RWPE1 (cell line): ENCODE measurements around the gene C1orf21.

Experiments used
- CTCF ChIA-PET: fragments of 350-600 bp; sonication (Branson Sonifier 250); formaldehyde crosslinking; extraction: SDS; loops from one replicate; lab custom pipeline; 2021; lab: Yijun Ruan, JAX
- POLR2A ChIA-PET: fragments of 400-600 bp; formaldehyde crosslinking; extraction: SDS; loops from one replicate; lab custom pipeline; 2020; ENCODE audit warnings: antibody characterized with exemption; ENCODE audit not compliant: low non-redundant PET; lab: Yijun Ruan, JAX
- DNase-seq: peaks from one replicate; pipeline ENCODE4 v3.0.0; 2012; ENCODE audit warnings: low spot score
- H3K27ac ChIP-seq: fragments of 450-650 bp; 2 replicates; pipeline ENCODE4 v1.5.1; 2017
- CTCF ChIP-seq: fragments of 450-650 bp; conservative IDR thresholded peaks from 2 replicates; pipeline ENCODE4 v1.5.1; 2017; ENCODE audit warnings: low read depth, mild to moderate bottlenecking

Gene C1orf21

DNA sequence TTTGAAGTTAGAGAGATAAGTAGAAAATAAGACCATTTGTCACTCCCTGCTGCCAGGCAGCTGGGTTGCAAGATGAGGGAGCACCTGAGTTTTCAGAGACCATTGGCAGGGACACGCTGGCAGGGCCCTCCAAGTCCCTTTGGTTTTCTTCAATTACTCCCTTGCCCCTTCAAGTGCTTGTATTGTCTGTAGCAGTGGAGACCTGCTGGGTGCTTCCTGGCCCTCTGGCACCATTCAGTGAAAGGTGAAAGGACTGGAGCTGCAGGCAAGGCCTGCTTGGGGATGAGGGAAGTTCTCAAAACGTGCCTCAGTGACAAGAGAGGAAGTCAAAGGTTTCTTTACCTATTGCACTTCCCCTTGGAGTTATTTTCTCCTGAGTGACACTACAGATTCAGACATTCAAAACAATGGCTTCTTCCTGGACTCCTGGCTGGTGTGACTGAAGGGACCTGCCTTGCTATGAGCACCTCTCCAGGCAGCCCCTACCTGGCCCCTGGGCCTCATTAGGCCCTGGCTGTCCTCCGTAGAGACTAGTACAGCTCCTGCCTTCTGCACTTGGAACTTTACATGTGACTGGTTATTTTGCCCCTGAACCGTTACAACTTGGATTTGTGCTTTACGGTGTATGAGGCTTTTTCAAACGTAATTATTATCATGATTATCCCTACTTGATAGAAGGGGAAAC is 100.1 kb downstream of the C1orf21 start:
- ChIA-PET POLR2A (no interaction called here), CTCF (no interaction called here)
- no peak for DNase-seq
- no peak for TF ChIP-seq CTCF
- no peak overlapping the region for H3K27ac ChIP-seq

DNA sequence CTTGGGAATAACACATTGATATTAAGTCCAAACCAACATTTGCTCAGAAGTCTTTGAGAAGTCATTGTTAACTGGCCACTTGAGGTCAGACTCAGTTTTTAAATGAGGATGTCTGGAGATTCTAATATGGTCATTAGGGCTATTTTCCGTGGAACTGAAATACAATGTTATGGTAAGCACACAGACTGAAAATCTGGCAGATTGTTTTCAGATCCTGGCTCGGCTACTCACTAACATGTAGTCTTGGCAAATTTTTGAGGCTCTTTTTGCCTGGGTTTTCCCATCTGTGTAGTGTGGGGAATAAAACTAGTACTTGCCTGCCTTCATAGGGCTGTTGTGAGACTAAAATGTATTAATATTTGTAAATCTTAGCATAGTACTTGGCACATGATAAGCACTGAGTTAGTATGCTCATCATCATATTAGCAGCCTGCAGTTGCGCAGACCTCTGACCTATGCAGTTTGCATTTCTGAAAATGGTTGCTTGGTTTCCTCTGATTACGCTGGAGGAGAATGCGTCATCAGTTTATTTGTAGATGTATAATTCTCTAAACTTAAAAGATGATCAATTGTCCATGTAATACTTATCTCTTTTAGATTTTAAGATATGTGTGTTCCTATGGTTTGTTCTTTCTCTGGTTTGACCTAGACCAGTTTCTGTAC is 100.8 kb downstream of the C1orf21 start:
- H3K27ac ChIP-seq: no peak overlapping the region
- ChIA-PET POLR2A (no interaction called here), CTCF (no interaction called here)
- no peak for DNase-seq
- TF ChIP-seq CTCF: no peak

DNA sequence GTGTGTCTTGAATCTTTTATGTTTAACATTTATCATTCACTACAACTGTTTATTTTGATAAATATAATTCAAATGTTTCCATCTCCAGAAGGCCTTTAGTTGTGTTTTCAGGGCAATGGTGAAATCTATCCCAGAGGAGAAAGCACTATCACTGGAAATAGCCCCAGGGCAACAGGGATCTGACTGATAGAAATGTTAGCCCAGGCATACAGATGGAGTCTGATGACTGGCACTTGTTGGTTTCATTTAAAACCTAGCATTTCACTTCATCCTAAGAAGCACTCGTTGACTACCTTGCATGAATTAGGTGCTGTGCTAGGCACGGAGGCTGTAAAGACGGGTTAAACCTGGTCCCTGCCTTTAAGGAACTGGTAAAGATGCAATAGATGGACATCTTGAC is 103.1 kb downstream of the C1orf21 start:
- no peak for DNase-seq
- CTCF ChIA-PET: no interaction called here

DNA sequence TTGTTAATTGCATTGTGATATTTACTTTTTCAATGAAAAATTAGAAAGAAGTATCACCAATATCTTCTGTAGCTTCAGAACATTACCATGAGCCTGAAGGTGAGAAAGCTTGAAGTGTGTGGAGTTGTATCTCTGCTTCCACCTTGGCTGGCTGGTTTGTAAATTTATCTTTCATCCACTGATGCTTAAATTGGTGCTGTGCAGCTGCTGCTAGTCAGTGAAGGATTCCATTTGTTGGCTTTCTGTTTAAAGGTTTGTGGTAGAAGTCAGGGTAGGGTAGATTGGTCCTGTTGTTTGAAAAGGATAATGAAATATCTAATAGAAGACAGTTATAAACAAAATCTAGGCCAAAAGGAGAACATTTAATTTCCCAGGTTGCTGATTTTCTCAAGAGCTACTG is 105.7 kb downstream of the C1orf21 start:
- CTCF ChIA-PET: no interaction called here
- no peak for DNase-seq
- no peak for TF ChIP-seq CTCF
- H3K27ac ChIP-seq: no peak overlapping the region
- POLR2A ChIA-PET: no interaction called here

More for the DNA sequence above, 103.1 kb downstream of the C1orf21 start:
- no peak for TF ChIP-seq CTCF
- POLR2A ChIA-PET: no interaction called here
- H3K27ac ChIP-seq: no peak overlapping the region

DNA sequence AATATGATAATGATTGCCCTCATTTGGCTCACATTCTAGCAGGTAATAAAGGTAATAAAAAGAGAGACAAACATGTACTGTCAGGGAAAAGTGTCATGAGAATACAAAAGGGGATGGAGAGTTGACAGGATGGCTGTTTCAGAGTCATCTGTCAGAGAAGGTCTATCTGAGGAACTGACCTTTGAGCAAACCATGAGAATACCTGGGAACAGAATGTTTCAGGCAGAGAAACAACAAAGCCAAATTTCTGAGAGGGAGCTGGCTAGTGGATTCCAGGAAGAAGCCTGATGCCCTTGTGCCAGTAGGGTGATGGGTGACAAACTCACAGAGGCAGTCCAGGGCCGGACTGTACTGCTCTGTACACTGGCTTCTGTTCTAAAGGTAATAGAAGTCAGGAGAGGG is 107.2 kb downstream of the C1orf21 start:
- ChIA-PET CTCF (interaction anchor here (0.6 kb wide), 1 partner anchor 839 kb away, joined by 3 read pairs; no protein-coding TSS in a partner anchor), POLR2A (interaction anchor here (0.7 kb wide), 1 partner anchor 643 kb away, joined by 3 read pairs; no protein-coding TSS in a partner anchor)
- no peak for DNase-seq
- TF ChIP-seq CTCF: no peak
- H3K27ac ChIP-seq: no peak overlapping the region

GRCh38 chr1:184494929-184495328 is 108.1 kb downstream of the C1orf21 start:
- H3K27ac ChIP-seq: no peak overlapping the region
- DNase-seq: no peak
- CTCF ChIA-PET: no interaction called here
- POLR2A ChIA-PET: no interaction called here
- TF ChIP-seq CTCF: no peak
